ENCODE results near the gene RSPRY1. TPM values are rescaled to one million over a fixed set of nuclear protein-coding genes. Genes with fewer than 3 reads are reported as not detected.

The RSPRY1 gene
- total RNA-seq, 2 experiments from 2014 or later = 24.5 to 29.4 TPM

GRCh38 chr16:57148481-57148880, 37.6 kb upstream of the RSPRY1 start:
- no peaks in the 10 kb centered on the region for H3K9me3 Mint-ChIP-seq
- intact Hi-C loops (cut with micrococcal nuclease) = no loop called here
- CTCF ChIA-PET = interaction anchor here (1.0 to 2.2 kb wide), 4 partner anchors 11 to 64 kb away, joined by 3 to 6 read pairs (median 4); partner anchors contain the start of gene CPNE2
- peak overlapping the region; percentile 1 for H3K27ac Mint-ChIP-seq
- TF ChIP-seq, protein P1, sequence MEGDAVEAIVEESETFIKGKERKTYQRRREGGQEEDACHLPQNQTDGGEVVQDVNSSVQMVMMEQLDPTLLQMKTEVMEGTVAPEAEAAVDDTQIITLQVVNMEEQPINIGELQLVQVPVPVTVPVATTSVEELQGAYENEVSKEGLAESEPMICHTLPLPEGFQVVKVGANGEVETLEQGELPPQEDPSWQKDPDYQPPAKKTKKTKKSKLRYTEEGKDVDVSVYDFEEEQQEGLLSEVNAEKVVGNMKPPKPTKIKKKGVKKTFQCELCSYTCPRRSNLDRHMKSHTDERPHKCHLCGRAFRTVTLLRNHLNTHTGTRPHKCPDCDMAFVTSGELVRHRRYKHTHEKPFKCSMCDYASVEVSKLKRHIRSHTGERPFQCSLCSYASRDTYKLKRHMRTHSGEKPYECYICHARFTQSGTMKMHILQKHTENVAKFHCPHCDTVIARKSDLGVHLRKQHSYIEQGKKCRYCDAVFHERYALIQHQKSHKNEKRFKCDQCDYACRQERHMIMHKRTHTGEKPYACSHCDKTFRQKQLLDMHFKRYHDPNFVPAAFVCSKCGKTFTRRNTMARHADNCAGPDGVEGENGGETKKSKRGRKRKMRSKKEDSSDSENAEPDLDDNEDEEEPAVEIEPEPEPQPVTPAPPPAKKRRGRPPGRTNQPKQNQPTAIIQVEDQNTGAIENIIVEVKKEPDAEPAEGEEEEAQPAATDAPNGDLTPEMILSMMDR (IDR thresholded peaks at IDR 0.05) = no peak
- peaks cover 15% of the 10 kb centered on the region for H3K36me3 Mint-ChIP-seq (ENCODE audit: low read depth)
- ATAC-seq (no peak), DNase-seq (no peak)
- POLR2A ChIA-PET = interaction anchor here (0.9 to 2.4 kb wide), 4 partner anchors 8 to 81 kb away, joined by 3 to 7 read pairs (median 4); no protein-coding TSS in a partner anchor
- H3K27me3 Mint-ChIP-seq = no peaks in the 10 kb centered on the region
- H3K4me1 Mint-ChIP-seq (ENCODE audit: low read depth) = peaks cover 24% of the 10 kb centered on the region
- no peak overlapping the region for H3K4me3 Mint-ChIP-seq

GRCh38 chr16:57149391-57149790, 36.7 kb upstream of the RSPRY1 start:
- peaks cover 21% of the 10 kb centered on the region for H3K36me3 Mint-ChIP-seq (ENCODE audit: low read depth)
- no peak overlapping the region for H3K27ac Mint-ChIP-seq
- H3K9me3 Mint-ChIP-seq = no peaks in the 10 kb centered on the region
- H3K4me1 Mint-ChIP-seq (ENCODE audit: low read depth) = peaks cover 20% of the 10 kb centered on the region
- no peak for ATAC-seq
- no peaks in the 10 kb centered on the region for H3K27me3 Mint-ChIP-seq
- ChIA-PET CTCF (interaction anchor here (0.9 to 2.2 kb wide), 4 partner anchors 15 to 65 kb away, joined by 3 to 6 read pairs (median 5); partner anchors contain the start of gene CPNE2), POLR2A (interaction anchor here (0.7 to 2.4 kb wide), 4 partner anchors 8 to 284 kb away, joined by 4 to 9 read pairs (median 6); no protein-coding TSS in a partner anchor)
- TF ChIP-seq, protein P1 (IDR thresholded peaks at IDR 0.05) = no peak
- no peak for DNase-seq
- no peak overlapping the region for H3K4me3 Mint-ChIP-seq
- intact Hi-C loops (cut with micrococcal nuclease) = no loop called here

GRCh38 chr16:57150682-57151330, 35.3 kb upstream of the RSPRY1 start:
- ATAC-seq (no peak), DNase-seq (no peak)
- Mint-ChIP-seq H3K4me1 (ENCODE audit: low read depth) (peaks cover 21% of the 10 kb centered on the region), H3K36me3 (ENCODE audit: low read depth) (peaks cover 29% of the 10 kb centered on the region), H3K27ac (no peak overlapping the region), H3K4me3 (no peak overlapping the region), H3K9me3 (no peaks in the 10 kb centered on the region), H3K27me3 (no peaks in the 10 kb centered on the region)
- intact Hi-C loops (cut with micrococcal nuclease) = no loop called here
- POLR2A ChIA-PET = interaction anchor here (1.5 to 2.8 kb wide), 5 partner anchors 8 to 58 kb away, joined by 4 to 9 read pairs (median 7); partner anchors contain the start of gene CPNE2
- TF ChIP-seq, protein P1 (IDR thresholded peaks at IDR 0.05) = no peak
- CTCF ChIA-PET = interaction anchor here (0.9 to 3.4 kb wide), 7 partner anchors 9 to 199 kb away, joined by 3 to 16 read pairs (median 6); partner anchors contain the start of gene CPNE2

- H3K27ac Mint-ChIP-seq = no peak overlapping the region
- no peak overlapping the region for H3K4me3 Mint-ChIP-seq
- H3K27me3 Mint-ChIP-seq = no peaks in the 10 kb centered on the region
- intact Hi-C loops (cut with micrococcal nuclease) = no loop called here
- peaks cover 32% of the 10 kb centered on the region for H3K36me3 Mint-ChIP-seq (ENCODE audit: low read depth)
- H3K9me3 Mint-ChIP-seq = no peaks in the 10 kb centered on the region
- H3K4me1 Mint-ChIP-seq (ENCODE audit: low read depth) = peaks cover 21% of the 10 kb centered on the region
- TF ChIP-seq, protein P1 (IDR thresholded peaks at IDR 0.05) = no peak
- DNase-seq = no peak
- CTCF ChIA-PET = interaction anchor here (0.6 to 3.4 kb wide), 9 partner anchors 10 to 200 kb away, joined by 3 to 16 read pairs (median 3); partner anchors contain the start of gene CPNE2
- ATAC-seq = no peak
- POLR2A ChIA-PET = interaction anchor here (0.8 to 2.8 kb wide), 7 partner anchors 10 to 58 kb away, joined by 3 to 9 read pairs (median 4); partner anchors contain the start of gene CPNE2
These were observed 34.8 kb upstream of the RSPRY1 start for GRCh38 chr16:57151369-57151768.
